HCT116 (cell line): ENCODE data around the gene FHIT. TPM values are rescaled to one million over a fixed set of nuclear protein-coding genes. Genes with fewer than 3 reads are reported as not detected.

Experiments
- ATAC-seq: fragments of 200-7000 bp; cut with Tn5 transposase; 2 replicates; pipeline ENCODE4 v1.9.1; 2020; ENCODE audit warnings: mild to moderate bottlenecking, moderate library complexity
- BruUV-seq: library from RNA; stranded (reverse); fragments of 400-500 nt; replicated peaks from 2 replicates; lab custom pipeline; 2021; lab: Mats Ljungman, UMichigan
- CTCF ChIA-PET: fragments of 300-600 bp; sonication (Branson Sonifier 250); formaldehyde crosslinking; loops from one replicate; lab custom pipeline; 2021; ENCODE audit warnings: antibody characterized with exemption; lab: Charles Lee
- POLR2A ChIA-PET: fragments of 300-600, 350-600 bp; sonication (Branson Sonifier 250); formaldehyde crosslinking; loops from one replicate; lab custom pipeline; 2021; ENCODE audit warnings: antibody characterized with exemption; lab: Charles Lee
- RAD21 ChIA-PET, 2 experiments: fragments of 300-600 bp; sonication (Branson Sonifier 250); formaldehyde crosslinking; loops; one replicate each; lab custom pipeline; 2023; ENCODE audit warnings: low total read pairs in 2 of 2; ENCODE audit not compliant: uncharacterized antibody in 2 of 2, unreplicated experiment in 2 of 2, low non-redundant PET in 1 of 2; lab: Charles Lee
- DNase-seq: peaks from one replicate; pipeline ENCODE4 v3.0.0-alpha.2; 2010; ENCODE audit warnings: low read depth, low spot score
- H2AFZ ChIP-seq: fragments of 200-600 bp; shearing (Covaris generic), sonication (generic); 2 replicates; pipeline ENCODE4 v1.6.1; 2017; ENCODE audit warnings: low read depth, mixed run types, mixed read lengths, antibody characterized with exemption, low read length; ENCODE audit not compliant: poor library complexity, severe bottlenecking
- H3K27ac ChIP-seq: 2 replicates; pipeline ENCODE4 v1.5.1; 2012; ENCODE audit warnings: low read depth, low read length
- H3K27me3 ChIP-seq: fragments of 200-600 bp; sonication (generic); 2 replicates; pipeline ENCODE4 v1.6.1; 2016; ENCODE audit warnings: mixed run types, low read length, mixed read lengths; ENCODE audit not compliant: insufficient read depth
- H3K36me3 ChIP-seq, 2 experiments: fragments of 200-500 bp in 1 of 2; fragments of 200-600 bp in 1 of 2; sonication (Bioruptor generic) in 1 of 2; sonication (generic) in 1 of 2; 2 replicates each; pipeline versions ENCODE4 v1.5.1 to v1.6.1; 2014 to 2016; ENCODE audit warnings: low read length in 2 of 2, inconsistent platforms in 1 of 2, mixed read lengths in 1 of 2, mixed run types in 1 of 2; ENCODE audit not compliant: insufficient read depth in 2 of 2, control insufficient read depth in 1 of 2
- H3K4me1 ChIP-seq, 2 experiments: fragments of 200-600 bp in 1 of 2; sonication (generic) in 1 of 2; 2 replicates each; pipeline versions ENCODE4 v1.5.1 to v1.6.1; 2012 to 2017; ENCODE audit warnings: low read length in 2 of 2, inconsistent platforms in 1 of 2, mild to moderate bottlenecking in 1 of 2, mixed read lengths in 1 of 2, mixed run types in 1 of 2, moderate library complexity in 1 of 2; ENCODE audit not compliant: insufficient read depth in 2 of 2, control insufficient read depth in 1 of 2
- H3K4me2 ChIP-seq: fragments of 200-600 bp; sonication (generic); 2 replicates; pipeline ENCODE4 v1.6.1; 2017; ENCODE audit warnings: mixed run types, low read length, mixed read lengths
- H3K4me3 ChIP-seq, 2 experiments: fragments of 200-600 bp in 1 of 2; sonication (generic) in 1 of 2; replicated peaks in 1 of 2; 2 replicates each; pipeline ENCODE4 v1.5.1; 2011 to 2016; ENCODE audit warnings: low read length in 2 of 2, control low read depth in 1 of 2, low read depth in 1 of 2, mild to moderate bottlenecking in 1 of 2, mixed read lengths in 1 of 2, mixed run types in 1 of 2
- H3K79me2 ChIP-seq: fragments of 200-600 bp; sonication (generic); 2 replicates; pipeline ENCODE4 v1.6.1; 2017; ENCODE audit warnings: mild to moderate bottlenecking, mixed run types, low read length, moderate library complexity, mixed read lengths; ENCODE audit not compliant: insufficient read depth
- H3K9ac ChIP-seq: fragments of 200-600 bp; sonication (generic); 2 replicates; pipeline ENCODE4 v1.6.1; 2016; ENCODE audit warnings: low read length, mixed read lengths
- H3K9me2 ChIP-seq: fragments of 200-600 bp; sonication (generic), shearing (Covaris generic); 2 replicates; pipeline ENCODE4 v1.6.1; 2017; ENCODE audit warnings: mixed run types, mild to moderate bottlenecking, moderate library complexity; ENCODE audit not compliant: insufficient read depth
- H3K9me3 ChIP-seq, 2 experiments: fragments of 200-500 bp in 1 of 2; fragments of 200-600 bp in 1 of 2; sonication (Bioruptor generic) in 1 of 2; sonication (generic) in 1 of 2; 2 replicates each; pipeline ENCODE4 v1.6.1; 2014 to 2017; ENCODE audit warnings: low read length in 2 of 2, mixed read lengths in 2 of 2, inconsistent platforms in 1 of 2, low read depth in 1 of 2, mild to moderate bottlenecking in 1 of 2, mixed run types in 1 of 2, moderate library complexity in 1 of 2; ENCODE audit not compliant: control insufficient read depth in 1 of 2, insufficient read depth in 1 of 2
- H4K20me1 ChIP-seq: fragments of 200-600 bp; sonication (generic), shearing (Covaris generic); 2 replicates; pipeline ENCODE4 v1.6.1; 2017; ENCODE audit warnings: mixed run types, mild to moderate bottlenecking, moderate library complexity; ENCODE audit not compliant: insufficient read depth
- ELF1 ChIP-seq: IDR thresholded peaks from 2 replicates; pipeline ENCODE4 v1.6.1; 2012; ENCODE audit warnings: low read depth, borderline replicate concordance
- EZH2phosphoT487 ChIP-seq: fragments of 200-600 bp; IDR thresholded peaks from 2 replicates; pipeline ENCODE4 v1.6.1; 2018; ENCODE audit warnings: antibody characterized with exemption, borderline replicate concordance
- JUND ChIP-seq: IDR thresholded peaks from 2 replicates; pipeline ENCODE4 v1.6.1; 2012
- POLR2A ChIP-seq: IDR thresholded peaks from 2 replicates; pipeline ENCODE4 v1.7.0; 2011; ENCODE audit warnings: borderline replicate concordance; ENCODE audit not compliant: insufficient read depth, insufficient read length; ENCODE audit errors: extremely low read depth
- RAD21 ChIP-seq: IDR thresholded peaks from 2 replicates; pipeline ENCODE4 v1.6.1; 2012; ENCODE audit warnings: low read depth, mild to moderate bottlenecking
- SIN3A ChIP-seq: IDR thresholded peaks from 2 replicates; pipeline ENCODE4 v1.6.1; 2012; ENCODE audit warnings: low read depth
- ZFX ChIP-seq: fragments of 450-650 bp; IDR thresholded peaks from 2 replicates; pipeline ENCODE4 v1.6.1; 2017
- intact Hi-C: fragments of 100-400 bp; cut with micrococcal nuclease; formaldehyde crosslinking; loops from 2 replicates; pipeline ENCODE4 v1.10.0; 2022
- total RNA-seq: library from RNA; stranded (reverse); gene quantifications from one replicate; pipeline ENCODE4 v1.2.1, GENCODE V29; 2021; ENCODE audit not compliant: unreplicated experiment
- TF ChIP-seq, protein P1 (sequence below): IDR thresholded peaks from 2 replicates; pipeline ENCODE4 v1.6.1; 2012
- TF ChIP-seq, protein P2 (sequence below): IDR thresholded peaks from 2 replicates; pipeline ENCODE4 v1.6.1; 2011; ENCODE audit warnings: mild to moderate bottlenecking, low read length, moderate library complexity; ENCODE audit not compliant: insufficient replicate concordance; ENCODE audit errors: extremely low read depth
- TF ChIP-seq, protein P3 (sequence below), 3 experiments: fragments of 200-600 bp in 1 of 3; sonication (generic) in 1 of 3; IDR thresholded peaks in 2 of 3; conservative IDR thresholded peaks in 1 of 3; 2 replicates each; pipeline ENCODE4 v1.5.1; 2012 to 2017; ENCODE audit warnings: low read depth in 2 of 3, low read length in 2 of 3, antibody characterized with exemption in 1 of 3, borderline replicate concordance in 1 of 3, control low read depth in 1 of 3, mild to moderate bottlenecking in 1 of 3, mixed read lengths in 1 of 3, mixed run types in 1 of 3, moderate library complexity in 1 of 3; ENCODE audit not compliant: insufficient read depth in 1 of 3
- TF ChIP-seq, protein P4 (sequence below): IDR thresholded peaks from 2 replicates; pipeline ENCODE4 v1.6.1; 2012
- TF ChIP-seq, protein P5 (sequence below): IDR thresholded peaks from 2 replicates; pipeline ENCODE4 v1.6.1; 2012; ENCODE audit warnings: low read depth

The FHIT gene
- total RNA-seq, 1 experiment from 2014 or later, result 20.1 TPM

DNA sequence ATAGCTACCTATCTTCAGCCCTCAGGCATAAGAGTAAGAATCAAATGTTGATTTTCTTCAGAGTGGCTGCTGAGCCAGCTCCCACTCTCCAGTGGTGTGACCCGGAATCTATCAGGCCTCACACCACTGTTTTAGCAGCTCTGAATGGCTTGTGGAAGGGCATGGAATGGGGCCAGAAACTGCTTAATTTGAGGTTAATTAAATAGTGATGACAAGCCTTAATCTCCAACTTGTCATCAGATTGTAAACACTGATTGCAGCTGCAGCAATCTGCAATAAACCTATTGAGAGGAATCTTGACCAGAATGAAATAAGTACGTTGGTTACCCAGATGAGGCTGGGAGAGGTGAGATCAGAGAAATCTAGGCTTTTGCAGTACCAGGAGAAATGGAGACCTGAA is 317.4 kb downstream of the FHIT start:
- no peak for ATAC-seq
- Histone ChIP-seq H3K4me3 (no peak overlapping the region), H3K79me2 (no peaks in the 10 kb centered on the region), H3K9me3 (no peaks in the 10 kb centered on the region), H3K9ac (no peak overlapping the region), H3K4me2 (no peak overlapping the region), H3K4me1 (peaks cover 0 to 21% of the 10 kb centered on the region in 2 experiments; a peak in 2 of 4 replicates), H4K20me1 (no peaks in the 10 kb centered on the region), H3K27me3 (no peaks in the 10 kb centered on the region)
- POLR2A ChIA-PET, result no interaction called here
- RAD21 ChIA-PET, result no interaction called here
- CTCF ChIA-PET, result interaction anchor here (1.6 kb wide), 1 partner anchor 16 kb away, joined by 3 read pairs; no protein-coding TSS in a partner anchor
- TF ChIP-seq ZFX, result no peak
- TF ChIP-seq SIN3A, result no peak
- no peak for TF ChIP-seq EZH2phosphoT487
- no peak for TF ChIP-seq POLR2A
- no peak for TF ChIP-seq JUND
- TF ChIP-seq, protein P1, sequence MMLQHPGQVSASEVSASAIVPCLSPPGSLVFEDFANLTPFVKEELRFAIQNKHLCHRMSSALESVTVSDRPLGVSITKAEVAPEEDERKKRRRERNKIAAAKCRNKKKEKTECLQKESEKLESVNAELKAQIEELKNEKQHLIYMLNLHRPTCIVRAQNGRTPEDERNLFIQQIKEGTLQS, result no peak
- TF ChIP-seq ELF1, result no peak
- no peak for TF ChIP-seq RAD21
- TF ChIP-seq, protein P2, sequence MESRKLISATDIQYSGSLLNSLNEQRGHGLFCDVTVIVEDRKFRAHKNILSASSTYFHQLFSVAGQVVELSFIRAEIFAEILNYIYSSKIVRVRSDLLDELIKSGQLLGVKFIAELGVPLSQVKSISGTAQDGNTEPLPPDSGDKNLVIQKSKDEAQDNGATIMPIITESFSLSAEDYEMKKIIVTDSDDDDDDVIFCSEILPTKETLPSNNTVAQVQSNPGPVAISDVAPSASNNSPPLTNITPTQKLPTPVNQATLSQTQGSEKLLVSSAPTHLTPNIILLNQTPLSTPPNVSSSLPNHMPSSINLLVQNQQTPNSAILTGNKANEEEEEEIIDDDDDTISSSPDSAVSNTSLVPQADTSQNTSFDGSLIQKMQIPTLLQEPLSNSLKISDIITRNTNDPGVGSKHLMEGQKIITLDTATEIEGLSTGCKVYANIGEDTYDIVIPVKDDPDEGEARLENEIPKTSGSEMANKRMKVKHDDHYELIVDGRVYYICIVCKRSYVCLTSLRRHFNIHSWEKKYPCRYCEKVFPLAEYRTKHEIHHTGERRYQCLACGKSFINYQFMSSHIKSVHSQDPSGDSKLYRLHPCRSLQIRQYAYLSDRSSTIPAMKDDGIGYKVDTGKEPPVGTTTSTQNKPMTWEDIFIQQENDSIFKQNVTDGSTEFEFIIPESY, result no peak
- TF ChIP-seq, protein P3, sequence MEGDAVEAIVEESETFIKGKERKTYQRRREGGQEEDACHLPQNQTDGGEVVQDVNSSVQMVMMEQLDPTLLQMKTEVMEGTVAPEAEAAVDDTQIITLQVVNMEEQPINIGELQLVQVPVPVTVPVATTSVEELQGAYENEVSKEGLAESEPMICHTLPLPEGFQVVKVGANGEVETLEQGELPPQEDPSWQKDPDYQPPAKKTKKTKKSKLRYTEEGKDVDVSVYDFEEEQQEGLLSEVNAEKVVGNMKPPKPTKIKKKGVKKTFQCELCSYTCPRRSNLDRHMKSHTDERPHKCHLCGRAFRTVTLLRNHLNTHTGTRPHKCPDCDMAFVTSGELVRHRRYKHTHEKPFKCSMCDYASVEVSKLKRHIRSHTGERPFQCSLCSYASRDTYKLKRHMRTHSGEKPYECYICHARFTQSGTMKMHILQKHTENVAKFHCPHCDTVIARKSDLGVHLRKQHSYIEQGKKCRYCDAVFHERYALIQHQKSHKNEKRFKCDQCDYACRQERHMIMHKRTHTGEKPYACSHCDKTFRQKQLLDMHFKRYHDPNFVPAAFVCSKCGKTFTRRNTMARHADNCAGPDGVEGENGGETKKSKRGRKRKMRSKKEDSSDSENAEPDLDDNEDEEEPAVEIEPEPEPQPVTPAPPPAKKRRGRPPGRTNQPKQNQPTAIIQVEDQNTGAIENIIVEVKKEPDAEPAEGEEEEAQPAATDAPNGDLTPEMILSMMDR (IDR thresholded peaks at IDR 0.05 in 2 of 3, conservative IDR thresholded peaks at IDR 0.05 in 1 of 3; ENCODE audit: borderline replicate concordance in 1 of 3, insufficient read depth in 1 of 3, low read depth in 2 of 3, low read length in 2 of 3), result no peak
- TF ChIP-seq, protein P4, sequence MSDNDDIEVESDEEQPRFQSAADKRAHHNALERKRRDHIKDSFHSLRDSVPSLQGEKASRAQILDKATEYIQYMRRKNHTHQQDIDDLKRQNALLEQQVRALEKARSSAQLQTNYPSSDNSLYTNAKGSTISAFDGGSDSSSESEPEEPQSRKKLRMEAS, result no peak
- TF ChIP-seq, protein P5, sequence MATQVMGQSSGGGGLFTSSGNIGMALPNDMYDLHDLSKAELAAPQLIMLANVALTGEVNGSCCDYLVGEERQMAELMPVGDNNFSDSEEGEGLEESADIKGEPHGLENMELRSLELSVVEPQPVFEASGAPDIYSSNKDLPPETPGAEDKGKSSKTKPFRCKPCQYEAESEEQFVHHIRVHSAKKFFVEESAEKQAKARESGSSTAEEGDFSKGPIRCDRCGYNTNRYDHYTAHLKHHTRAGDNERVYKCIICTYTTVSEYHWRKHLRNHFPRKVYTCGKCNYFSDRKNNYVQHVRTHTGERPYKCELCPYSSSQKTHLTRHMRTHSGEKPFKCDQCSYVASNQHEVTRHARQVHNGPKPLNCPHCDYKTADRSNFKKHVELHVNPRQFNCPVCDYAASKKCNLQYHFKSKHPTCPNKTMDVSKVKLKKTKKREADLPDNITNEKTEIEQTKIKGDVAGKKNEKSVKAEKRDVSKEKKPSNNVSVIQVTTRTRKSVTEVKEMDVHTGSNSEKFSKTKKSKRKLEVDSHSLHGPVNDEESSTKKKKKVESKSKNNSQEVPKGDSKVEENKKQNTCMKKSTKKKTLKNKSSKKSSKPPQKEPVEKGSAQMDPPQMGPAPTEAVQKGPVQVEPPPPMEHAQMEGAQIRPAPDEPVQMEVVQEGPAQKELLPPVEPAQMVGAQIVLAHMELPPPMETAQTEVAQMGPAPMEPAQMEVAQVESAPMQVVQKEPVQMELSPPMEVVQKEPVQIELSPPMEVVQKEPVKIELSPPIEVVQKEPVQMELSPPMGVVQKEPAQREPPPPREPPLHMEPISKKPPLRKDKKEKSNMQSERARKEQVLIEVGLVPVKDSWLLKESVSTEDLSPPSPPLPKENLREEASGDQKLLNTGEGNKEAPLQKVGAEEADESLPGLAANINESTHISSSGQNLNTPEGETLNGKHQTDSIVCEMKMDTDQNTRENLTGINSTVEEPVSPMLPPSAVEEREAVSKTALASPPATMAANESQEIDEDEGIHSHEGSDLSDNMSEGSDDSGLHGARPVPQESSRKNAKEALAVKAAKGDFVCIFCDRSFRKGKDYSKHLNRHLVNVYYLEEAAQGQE, result no peak
- TF ChIP-seq, all 23 proteins: peak for 0
- Histone ChIP-seq H3K9me2 (no peaks in the 10 kb centered on the region), H3K27ac (no peak overlapping the region), H3K36me3 (no peaks in the 10 kb centered on the region), H2AFZ (no peak overlapping the region)
- DNase-seq, result no peak
- BruUV-seq, result no TSS peak
- intact Hi-C loops, result no loop called here
